Endothelial cell of umbilical vein (primary cell): ENCODE data around the gene EMCN. TPM values are rescaled to one million over a fixed set of nuclear protein-coding genes. Genes with fewer than 3 reads are reported as not detected.

Experiments
- BruUV-seq: library from RNA; stranded (reverse); fragments of 400-500 nt; replicated peaks from 2 replicates; lab custom pipeline; 2021; lab: Mats Ljungman, UMichigan
- CTCF ChIA-PET: fragments of 300-600, 350-600 bp; sonication (Branson Sonifier 250); formaldehyde crosslinking; loops from one replicate; lab custom pipeline; 2021; ENCODE audit warnings: antibody characterized with exemption, inconsistent platforms; lab: Charles Lee
- POLR2A ChIA-PET: fragments of 300-600, 350-600 bp; sonication (Branson Sonifier 250); formaldehyde crosslinking; loops from one replicate; lab custom pipeline; 2021; ENCODE audit warnings: antibody characterized with exemption, inconsistent platforms; lab: Charles Lee
- DNase-seq: peaks from one replicate; pipeline ENCODE4 v3.0.0-alpha.2; 2011; ENCODE audit warnings: low read depth, low spot score
- FAIRE-seq: peaks from 2 replicates; lab custom pipeline; 2011; peaks lifted over from hg19 to GRCh38; lab: Jason Lieb, UNC
- H2AFZ ChIP-seq: 2 replicates; pipeline ENCODE4 v1.6.0; 2012; ENCODE audit warnings: low read depth, low read length, control low read depth, inconsistent platforms
- H3K27ac ChIP-seq: 2 replicates; pipeline ENCODE4 v1.5.1; 2011; ENCODE audit warnings: low read depth, mild to moderate bottlenecking, control low read depth, low read length, moderate library complexity; ENCODE audit not compliant: insufficient read depth
- H3K27me3 ChIP-seq, 2 experiments: 2 replicates each; pipeline versions ENCODE4 v1.6.0 to v1.6.1; 2011; ENCODE audit warnings: low read length in 2 of 2, mixed read lengths in 1 of 2; ENCODE audit not compliant: control insufficient read depth in 2 of 2, insufficient read depth in 2 of 2
- H3K36me3 ChIP-seq, 2 experiments: 2 replicates in 1 of 2; 3 replicates in 1 of 2; pipeline ENCODE4 v1.5.1; 2011; ENCODE audit warnings: low read length in 2 of 2, mild to moderate bottlenecking in 1 of 2, moderate library complexity in 1 of 2; ENCODE audit not compliant: control insufficient read depth in 2 of 2, insufficient read depth in 2 of 2; ENCODE audit errors: extremely low read depth in 1 of 2
- H3K4me1 ChIP-seq: 3 replicates; pipeline ENCODE4 v1.5.1; 2011; ENCODE audit warnings: mild to moderate bottlenecking, low read length; ENCODE audit not compliant: control insufficient read depth, insufficient read depth; ENCODE audit errors: extremely low read depth
- H3K4me2 ChIP-seq: 2 replicates; pipeline ENCODE4 v1.6.1; 2011; ENCODE audit warnings: low read length, control low read depth, mixed read lengths; ENCODE audit not compliant: insufficient read depth
- H3K4me3 ChIP-seq, 3 experiments: fragments of 200-600 bp in 1 of 3; sonication (generic), shearing (Covaris generic) in 1 of 3; replicated peaks in 1 of 3; 2 replicates each; pipeline ENCODE4 v1.5.1; 2011 to 2016; ENCODE audit warnings: control low read depth in 3 of 3, low read length in 3 of 3, mild to moderate bottlenecking in 2 of 3, inconsistent platforms in 1 of 3, low read depth in 1 of 3, moderate library complexity in 1 of 3; ENCODE audit not compliant: insufficient read depth in 1 of 3
- H3K79me2 ChIP-seq: 2 replicates; pipeline ENCODE4 v1.6.0; 2012; ENCODE audit warnings: low read length, inconsistent platforms; ENCODE audit not compliant: control insufficient read depth, insufficient read depth
- H3K9ac ChIP-seq: replicated peaks from 2 replicates; pipeline ENCODE3; 2011; ENCODE audit warnings: low read length, control low read depth; ENCODE audit not compliant: insufficient read depth; ENCODE audit errors: extremely low read depth
- H3K9me1 ChIP-seq: replicated peaks from 3 replicates; pipeline ENCODE4 v1.6.0; 2011; ENCODE audit warnings: mild to moderate bottlenecking, low read length; ENCODE audit not compliant: control insufficient read depth, insufficient read depth; ENCODE audit errors: extremely low read depth
- H3K9me3 ChIP-seq: replicated peaks from 2 replicates; pipeline ENCODE4 v1.5.1; 2012; ENCODE audit warnings: low read length, inconsistent platforms; ENCODE audit not compliant: control insufficient read depth, insufficient read depth
- H4K20me1 ChIP-seq: replicated peaks from 2 replicates; pipeline ENCODE3; 2011; ENCODE audit warnings: mild to moderate bottlenecking, low read length; ENCODE audit not compliant: control insufficient read depth, insufficient read depth; ENCODE audit errors: extremely low read depth
- EZH2 ChIP-seq: IDR thresholded peaks from 2 replicates; pipeline ENCODE4 v1.6.1; 2012; ENCODE audit warnings: borderline replicate concordance, low read depth, mild to moderate bottlenecking, moderate library complexity, low read length, inconsistent platforms; ENCODE audit not compliant: severe bottlenecking
- FOS ChIP-seq: IDR thresholded peaks from 2 replicates; pipeline ENCODE4 v1.6.1; 2011; ENCODE audit warnings: mild to moderate bottlenecking, low read length, moderate library complexity, borderline replicate concordance; ENCODE audit not compliant: insufficient read depth
- GATA2 ChIP-seq: IDR thresholded peaks from 2 replicates; pipeline ENCODE4 v1.7.0; 2011; ENCODE audit warnings: low read depth, mild to moderate bottlenecking, moderate library complexity, mixed read lengths, low read length; ENCODE audit not compliant: insufficient read length, insufficient read depth
- JUN ChIP-seq: IDR thresholded peaks from 2 replicates; pipeline ENCODE4 v1.6.1; 2011; ENCODE audit warnings: borderline replicate concordance, low read depth; ENCODE audit not compliant: insufficient read length, insufficient read depth
- MYC ChIP-seq: IDR thresholded peaks from one replicate; pipeline ENCODE4 v1.6.1; 2011; ENCODE audit warnings: mild to moderate bottlenecking, low read depth, low read length
- POLR2A ChIP-seq: IDR thresholded peaks from 2 replicates; pipeline ENCODE4 v1.6.1; 2012; ENCODE audit warnings: low read depth, mild to moderate bottlenecking, control low read depth, low read length
- POLR2AphosphoS5 ChIP-seq: IDR thresholded peaks from 2 replicates; pipeline ENCODE4 v1.6.1; 2012; ENCODE audit warnings: low read depth, mild to moderate bottlenecking, control low read depth, low read length, moderate library complexity; ENCODE audit not compliant: insufficient read depth
- dilution Hi-C: fragments of 300-500 bp; cut with MboI; formaldehyde crosslinking; loops from one replicate; pipeline ENCODE4 v1.15.0; 2019; ENCODE audit warnings: low sequenced_read_pairs; ENCODE audit not compliant: extremely low pct_ligation_motif_present
- intact Hi-C: fragments of 100-400 bp; cut with micrococcal nuclease; formaldehyde crosslinking; loops from one replicate; pipeline ENCODE4 v1.10.0; 2022
- polyA plus RNA-seq, 4 experiments: library from polyadenylated mRNA; depleted of rRNA in 3 of 4; stranded (reverse) in 3 of 4; unstranded in 1 of 4; fragments of >200 nt; gene quantifications; 2 replicates each; pipeline versions ENCODE4 v1.2.1 to v1.2.3, GENCODE V29; 2011 to 2012; ENCODE audit warnings: missing spikeins in 1 of 4
- total RNA-seq: library from RNA; stranded (reverse); gene quantifications from 2 replicates; pipeline ENCODE4 v1.2.3, GENCODE V29; 2021
- TF ChIP-seq, protein P1 (sequence below): IDR thresholded peaks from 2 replicates; pipeline ENCODE4 v1.6.1; 2011; ENCODE audit not compliant: insufficient read depth, insufficient read length
- TF ChIP-seq, protein P2 (sequence below), 2 donors: IDR thresholded peaks; 1 replicate in 1 of 2; 2 replicates in 1 of 2; pipeline ENCODE4 v1.5.1; 2011; ENCODE audit warnings: low read length in 2 of 2, mild to moderate bottlenecking in 2 of 2, moderate library complexity in 2 of 2, control low read depth in 1 of 2, inconsistent platforms in 1 of 2, low read depth in 1 of 2; ENCODE audit not compliant: insufficient read depth in 1 of 2; ENCODE audit errors: extremely low read depth in 1 of 2

Gene EMCN
- total and polyA plus RNA-seq, 2 donors (not counting 3 experiments of a cell fraction or from before 2014, with no cell fraction given), result 51.6 to 97.3 TPM

DNA sequence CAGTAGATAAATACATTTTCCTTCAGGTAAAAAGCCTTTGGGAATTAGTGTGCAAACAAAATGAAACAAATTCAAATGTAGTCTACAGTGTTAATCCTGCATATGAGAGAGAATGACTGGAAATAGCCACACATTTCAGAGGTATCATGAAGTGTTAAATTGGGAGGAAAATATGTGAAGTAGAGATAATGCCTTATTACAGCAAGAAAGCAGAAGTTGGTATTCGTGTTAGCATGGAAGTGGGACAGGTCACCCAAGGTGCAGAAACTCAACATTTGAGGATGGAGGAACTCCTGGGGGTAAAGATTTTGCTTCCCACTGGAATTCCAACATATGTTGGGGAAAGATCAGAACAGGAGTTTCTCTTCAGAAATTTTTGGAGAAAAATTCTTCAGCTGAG is 51.3 kb downstream of the EMCN start:
- no peak for FAIRE-seq
- Histone ChIP-seq H3K4me3 (no peak overlapping the region), H3K79me2 (no peaks in the 10 kb centered on the region), H4K20me1 (peaks cover 4% of the 10 kb centered on the region), H3K27ac (no peak overlapping the region), H3K9ac (no peak overlapping the region), H3K27me3 (no peaks in the 10 kb centered on the region), H3K9me1 (no peaks in the 10 kb centered on the region), H2AFZ (no peak overlapping the region), H3K4me1 (no peaks in the 10 kb centered on the region), H3K36me3 (peaks cover 0 to 2% of the 10 kb centered on the region in 2 experiments), H3K9me3 (no peaks in the 10 kb centered on the region), H3K4me2 (no peak overlapping the region)
- dilution Hi-C loops (no loop called here), intact Hi-C loops (no loop called here)
- ChIA-PET POLR2A (no interaction called here), CTCF (no interaction called here)
- no TSS peak for BruUV-seq
- TF ChIP-seq, protein P1, sequence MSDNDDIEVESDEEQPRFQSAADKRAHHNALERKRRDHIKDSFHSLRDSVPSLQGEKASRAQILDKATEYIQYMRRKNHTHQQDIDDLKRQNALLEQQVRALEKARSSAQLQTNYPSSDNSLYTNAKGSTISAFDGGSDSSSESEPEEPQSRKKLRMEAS, result no peak
- no peak for TF ChIP-seq POLR2AphosphoS5
- TF ChIP-seq EZH2, result no peak
- no peak for TF ChIP-seq GATA2
- no peak for TF ChIP-seq FOS
- TF ChIP-seq, protein P2, sequence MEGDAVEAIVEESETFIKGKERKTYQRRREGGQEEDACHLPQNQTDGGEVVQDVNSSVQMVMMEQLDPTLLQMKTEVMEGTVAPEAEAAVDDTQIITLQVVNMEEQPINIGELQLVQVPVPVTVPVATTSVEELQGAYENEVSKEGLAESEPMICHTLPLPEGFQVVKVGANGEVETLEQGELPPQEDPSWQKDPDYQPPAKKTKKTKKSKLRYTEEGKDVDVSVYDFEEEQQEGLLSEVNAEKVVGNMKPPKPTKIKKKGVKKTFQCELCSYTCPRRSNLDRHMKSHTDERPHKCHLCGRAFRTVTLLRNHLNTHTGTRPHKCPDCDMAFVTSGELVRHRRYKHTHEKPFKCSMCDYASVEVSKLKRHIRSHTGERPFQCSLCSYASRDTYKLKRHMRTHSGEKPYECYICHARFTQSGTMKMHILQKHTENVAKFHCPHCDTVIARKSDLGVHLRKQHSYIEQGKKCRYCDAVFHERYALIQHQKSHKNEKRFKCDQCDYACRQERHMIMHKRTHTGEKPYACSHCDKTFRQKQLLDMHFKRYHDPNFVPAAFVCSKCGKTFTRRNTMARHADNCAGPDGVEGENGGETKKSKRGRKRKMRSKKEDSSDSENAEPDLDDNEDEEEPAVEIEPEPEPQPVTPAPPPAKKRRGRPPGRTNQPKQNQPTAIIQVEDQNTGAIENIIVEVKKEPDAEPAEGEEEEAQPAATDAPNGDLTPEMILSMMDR (IDR thresholded peaks at IDR 0.05; ENCODE audit: extremely low read depth in 1 of 2, insufficient read depth in 1 of 2, low read depth in 1 of 2, low read length in 2 of 2), result no peak
- no peak for TF ChIP-seq POLR2A
- TF ChIP-seq MYC, result no peak
- TF ChIP-seq JUN, result no peak
- no peak for DNase-seq
